GM12801 (cell line): ENCODE measurements around the gene NOTUM.

Source experiments
- TF ChIP-seq, protein P1 (sequence below): IDR thresholded peaks from one replicate; pipeline ENCODE4 v1.5.1; 2011; ENCODE audit warnings: control low read depth; ENCODE audit not compliant: insufficient read length; ENCODE audit errors: extremely low read depth

NOTUM gene

DNA sequence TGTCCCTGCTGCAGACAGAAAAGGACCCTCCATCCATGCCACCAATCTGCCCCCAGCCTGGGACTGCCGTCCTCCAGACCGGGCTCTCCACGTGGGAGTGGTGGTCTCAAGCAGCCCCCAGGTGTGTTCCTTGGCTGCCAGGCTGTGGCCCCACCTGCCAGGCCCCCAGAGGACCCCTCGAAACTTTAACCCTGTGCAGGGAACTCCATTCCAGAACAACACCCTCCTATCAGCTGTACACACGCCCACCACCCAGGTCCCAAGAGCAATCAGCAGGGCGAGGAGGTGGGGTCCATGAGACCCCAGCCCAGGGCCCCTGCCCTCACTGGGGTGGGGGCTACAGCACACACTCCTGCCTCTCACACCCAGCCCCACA lies 25.3 kb downstream of the NOTUM start:
- TF ChIP-seq, protein P1, sequence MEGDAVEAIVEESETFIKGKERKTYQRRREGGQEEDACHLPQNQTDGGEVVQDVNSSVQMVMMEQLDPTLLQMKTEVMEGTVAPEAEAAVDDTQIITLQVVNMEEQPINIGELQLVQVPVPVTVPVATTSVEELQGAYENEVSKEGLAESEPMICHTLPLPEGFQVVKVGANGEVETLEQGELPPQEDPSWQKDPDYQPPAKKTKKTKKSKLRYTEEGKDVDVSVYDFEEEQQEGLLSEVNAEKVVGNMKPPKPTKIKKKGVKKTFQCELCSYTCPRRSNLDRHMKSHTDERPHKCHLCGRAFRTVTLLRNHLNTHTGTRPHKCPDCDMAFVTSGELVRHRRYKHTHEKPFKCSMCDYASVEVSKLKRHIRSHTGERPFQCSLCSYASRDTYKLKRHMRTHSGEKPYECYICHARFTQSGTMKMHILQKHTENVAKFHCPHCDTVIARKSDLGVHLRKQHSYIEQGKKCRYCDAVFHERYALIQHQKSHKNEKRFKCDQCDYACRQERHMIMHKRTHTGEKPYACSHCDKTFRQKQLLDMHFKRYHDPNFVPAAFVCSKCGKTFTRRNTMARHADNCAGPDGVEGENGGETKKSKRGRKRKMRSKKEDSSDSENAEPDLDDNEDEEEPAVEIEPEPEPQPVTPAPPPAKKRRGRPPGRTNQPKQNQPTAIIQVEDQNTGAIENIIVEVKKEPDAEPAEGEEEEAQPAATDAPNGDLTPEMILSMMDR = no peak

DNA sequence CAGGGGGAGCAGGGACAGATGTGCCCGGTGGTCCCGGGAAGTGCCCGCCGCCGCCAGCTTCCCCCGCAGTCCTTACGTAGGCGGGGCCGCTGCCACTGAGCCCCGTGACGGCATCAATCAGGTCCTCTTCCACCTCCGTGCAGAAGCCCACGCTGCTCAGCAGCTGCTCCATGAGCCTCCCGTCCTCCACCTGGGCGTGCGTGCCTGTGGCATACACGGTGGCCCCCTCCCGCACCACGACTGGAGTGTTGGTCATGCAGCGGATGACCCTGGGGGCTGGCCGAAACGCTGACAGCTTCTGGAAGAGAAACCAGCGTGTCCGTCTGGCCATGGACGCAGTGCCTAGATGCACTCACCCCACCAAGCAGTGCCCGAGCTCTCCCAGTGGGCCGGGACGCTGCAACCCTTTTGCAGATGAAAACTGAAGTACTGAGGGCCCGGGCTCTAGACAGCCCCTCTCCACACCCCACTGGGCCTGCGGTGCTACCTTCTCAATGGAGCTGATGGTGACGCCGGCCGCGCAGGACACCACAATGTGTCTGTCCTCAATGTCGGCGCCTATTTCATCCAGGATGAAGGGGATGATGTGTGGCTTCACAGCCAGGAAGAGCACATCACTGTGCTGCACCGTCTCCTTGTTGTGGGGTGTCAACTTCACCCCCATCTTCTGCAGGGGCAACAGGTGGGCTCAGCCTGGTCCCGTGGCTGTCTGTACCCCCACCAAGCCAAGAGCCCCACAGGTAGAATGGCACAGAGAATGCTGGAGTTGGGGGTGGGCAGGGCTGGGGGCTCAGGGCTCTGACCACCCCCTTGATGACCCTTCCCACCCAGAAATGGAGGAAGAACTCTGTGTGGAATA lies 25.9 kb downstream of the NOTUM start:
- TF ChIP-seq, protein P1 = no peak

DNA sequence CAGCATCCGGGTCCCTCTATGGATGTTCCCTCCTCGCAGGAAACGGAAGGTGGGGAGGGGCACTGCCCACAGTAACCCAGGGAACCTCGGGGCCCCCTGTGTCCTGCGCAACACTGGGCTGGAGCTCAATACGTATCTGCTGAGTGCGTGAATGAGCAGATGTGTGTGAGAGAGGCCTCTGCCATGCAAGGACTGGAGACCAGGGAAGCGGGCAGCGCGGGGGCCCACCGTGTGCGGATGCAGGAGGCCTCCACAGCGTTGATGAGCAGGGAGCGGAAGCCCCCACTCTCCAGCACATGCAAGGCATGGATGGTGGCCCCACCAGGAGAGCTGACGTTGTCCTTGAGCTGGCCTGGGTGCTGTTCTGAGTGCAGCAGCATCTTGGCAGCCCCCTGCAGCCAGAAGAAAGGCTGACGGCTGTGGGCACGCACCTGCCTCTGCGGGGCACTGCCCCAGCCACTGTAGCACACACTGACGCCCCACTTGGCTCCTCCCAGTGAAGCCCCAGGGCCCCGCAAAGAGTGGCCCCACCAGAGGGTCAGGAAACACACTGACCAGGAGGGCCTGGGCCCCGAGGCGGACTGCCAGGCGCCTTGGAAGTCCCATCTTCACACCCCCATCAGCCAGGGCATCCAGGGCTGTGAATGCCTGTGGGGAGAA lies 26.8 kb downstream of the NOTUM start:
- TF ChIP-seq, protein P1 = no peak

DNA sequence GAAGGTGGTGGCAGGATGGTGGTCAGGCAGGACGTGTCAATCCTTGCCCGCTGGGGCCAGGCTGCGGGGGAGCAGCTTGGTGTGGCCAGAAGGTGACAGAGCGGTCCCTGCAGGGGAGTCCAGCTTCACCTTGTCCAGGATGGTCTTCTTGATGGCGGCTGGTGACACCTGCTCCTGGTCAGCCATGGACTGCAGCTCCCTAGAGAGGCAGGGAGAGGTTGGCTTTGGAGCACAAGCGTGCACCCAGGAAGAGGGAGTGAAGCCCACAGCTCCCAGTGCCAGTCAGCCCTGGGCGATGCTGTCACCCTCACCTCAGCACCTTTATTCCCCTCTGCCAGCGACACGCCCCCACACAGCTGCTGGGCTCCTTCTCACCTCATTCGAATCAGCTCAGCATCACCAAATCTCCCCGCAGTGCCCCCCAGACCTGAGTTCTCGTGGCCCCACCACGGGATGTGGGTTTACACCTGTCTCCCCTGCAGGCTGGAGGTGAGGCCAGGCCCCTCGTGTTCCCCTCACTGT lies 27.7 kb downstream of the NOTUM start:
- TF ChIP-seq, protein P1 = no peak

DNA sequence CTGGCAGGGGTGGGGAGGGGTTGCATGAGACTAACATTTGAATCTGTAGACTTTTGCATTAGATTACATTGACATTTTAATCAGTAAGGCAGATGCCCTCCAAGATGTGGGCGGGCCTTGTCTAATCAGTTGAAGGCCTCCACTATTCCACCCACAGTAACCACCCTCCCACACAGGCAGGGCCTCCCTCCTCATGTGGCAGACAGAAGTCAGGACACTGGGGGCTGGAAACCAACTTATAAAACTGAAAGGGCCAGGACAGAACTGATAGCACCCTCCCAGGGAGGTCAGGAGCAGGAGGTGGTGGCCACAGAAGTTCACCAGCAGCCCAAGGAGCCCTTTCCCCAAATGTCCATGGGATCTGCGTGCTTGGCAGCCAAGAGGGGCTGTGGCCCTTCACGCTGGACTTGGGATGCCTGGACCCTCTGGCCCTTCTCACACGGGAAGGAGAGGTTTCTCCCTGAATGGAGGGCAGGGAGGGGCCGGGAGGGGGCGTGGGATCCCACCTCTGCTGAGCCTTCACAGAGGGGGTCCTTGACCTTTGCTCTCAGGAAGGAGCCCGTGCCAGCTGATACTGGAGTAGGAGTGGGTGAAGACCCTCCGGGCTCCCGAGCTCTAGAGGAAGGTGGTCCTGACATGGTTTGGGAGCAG lies 28.5 kb downstream of the NOTUM start:
- TF ChIP-seq, protein P1 = no peak

DNA sequence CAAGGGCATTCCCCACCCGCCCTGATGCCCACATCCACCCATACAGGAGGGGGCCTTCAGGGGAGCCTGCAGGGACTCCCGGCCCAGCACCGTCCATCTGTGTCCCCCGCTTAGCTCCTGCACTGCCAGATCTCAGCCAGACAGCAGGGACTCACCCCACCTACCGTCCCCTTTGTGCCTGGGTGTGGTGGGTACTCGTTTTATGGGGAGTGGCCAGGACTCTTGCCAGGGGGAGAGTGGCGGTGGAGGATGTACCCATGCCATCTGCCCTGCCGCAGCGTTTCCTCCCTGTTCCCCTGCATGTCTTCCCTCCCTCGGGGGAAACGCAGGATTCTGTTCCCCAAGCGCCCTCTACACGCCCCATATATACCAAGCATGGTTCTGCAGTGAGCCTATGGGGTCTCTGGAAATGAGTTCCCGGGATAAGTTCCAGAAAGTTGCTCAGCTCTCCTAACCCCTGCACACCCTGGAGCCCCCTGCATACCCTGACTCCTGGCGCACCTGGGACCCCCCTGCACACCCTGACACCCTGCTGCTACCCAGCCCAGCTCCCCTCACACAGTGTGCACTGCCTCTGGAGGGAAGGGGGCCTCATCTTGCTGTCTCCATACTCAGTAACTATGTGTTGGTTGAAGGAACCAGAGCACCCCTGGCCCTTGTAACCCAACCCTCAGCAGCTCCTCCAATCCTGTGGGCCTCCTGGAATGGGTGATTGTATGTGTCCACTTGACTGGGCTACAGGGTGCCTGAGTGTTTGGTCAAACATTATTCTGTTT lies 29.2 kb downstream of the NOTUM start:
- TF ChIP-seq, protein P1 = no peak
